ENCODE data around the gene SUGCT. TPM values are rescaled to one million over a fixed set of nuclear protein-coding genes. Genes with fewer than 3 reads are reported as not detected.
"Not testable (repeated sequence)": the region's sequence is repeated elsewhere in the genome, so short reads cannot be mapped to it uniquely, and the experiment has no call there.

SUGCT gene
- total RNA-seq, 1 experiment from 2014 or later, result 5.4 TPM

DNA sequence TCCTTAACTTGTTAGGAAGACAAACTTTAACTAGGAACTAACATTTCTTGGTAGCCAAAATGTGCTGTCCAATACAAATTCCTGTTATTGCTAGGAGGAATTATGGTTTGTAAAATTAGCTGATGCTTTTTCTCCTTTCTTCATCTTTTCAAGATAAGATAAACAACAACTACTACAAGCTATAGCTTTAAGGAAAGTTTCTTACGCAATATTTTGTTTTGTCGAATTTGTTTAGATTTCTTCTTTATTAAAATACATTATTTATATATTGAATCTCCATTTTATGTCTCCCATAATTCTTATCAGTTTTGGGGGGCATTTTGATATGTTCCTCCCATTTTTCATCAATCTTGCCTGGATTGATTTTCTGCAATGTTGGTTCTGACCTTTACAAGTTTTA lies 277.5 kb downstream of the SUGCT start:
- H2AK5ac ChIP-seq (ENCODE audit: insufficient read length, low read length), result no peak overlapping the region
- H3K23ac ChIP-seq (ENCODE audit: insufficient read length, low read depth, low read length), result no peak overlapping the region
- H3K56ac ChIP-seq (ENCODE audit: insufficient read length, low read depth, low read length), result no peak overlapping the region
- no peak overlapping the region for H3K9ac ChIP-seq (ENCODE audit: extremely low read depth, insufficient read length, low read length)
- H3K14ac ChIP-seq (ENCODE audit: insufficient read depth, low read length), result no peak overlapping the region
- Mint-ChIP-seq H3K4me1 (no peaks in the 10 kb centered on the region), H3K27me3 (ENCODE audit: low read depth) (no peaks in the 10 kb centered on the region), H3K9me3 (no peaks in the 10 kb centered on the region), H3K36me3 (ENCODE audit: insufficient read depth in 1 of 3, low read depth in 3 of 3) (no peaks in the 10 kb centered on the region), H3K27ac (no peak overlapping the region), H3K4me3 (no peak overlapping the region)
- no peak overlapping the region for H2BK5ac ChIP-seq (ENCODE audit: insufficient read length, low read length)
- no peaks in the 10 kb centered on the region for H3K4me1 ChIP-seq (ENCODE audit: insufficient read depth, low read length)
- H4K20me1 ChIP-seq (ENCODE audit: control insufficient read depth, insufficient read depth, insufficient read length), result no peaks in the 10 kb centered on the region
- H4K5ac ChIP-seq (ENCODE audit: insufficient read length, low read depth, low read length), result no peak overlapping the region
- H3K79me2 ChIP-seq (ENCODE audit: insufficient read depth, low read length), result no peaks in the 10 kb centered on the region
- no peak overlapping the region for H4K91ac ChIP-seq (ENCODE audit: insufficient read length, low read depth, low read length)
- H2BK15ac ChIP-seq (ENCODE audit: low read depth, low read length), result no peak overlapping the region
- H2BK120ac ChIP-seq (ENCODE audit: low read depth, low read length, poor library complexity, severe bottlenecking), result no peak overlapping the region
- TF ChIP-seq, protein P1, sequence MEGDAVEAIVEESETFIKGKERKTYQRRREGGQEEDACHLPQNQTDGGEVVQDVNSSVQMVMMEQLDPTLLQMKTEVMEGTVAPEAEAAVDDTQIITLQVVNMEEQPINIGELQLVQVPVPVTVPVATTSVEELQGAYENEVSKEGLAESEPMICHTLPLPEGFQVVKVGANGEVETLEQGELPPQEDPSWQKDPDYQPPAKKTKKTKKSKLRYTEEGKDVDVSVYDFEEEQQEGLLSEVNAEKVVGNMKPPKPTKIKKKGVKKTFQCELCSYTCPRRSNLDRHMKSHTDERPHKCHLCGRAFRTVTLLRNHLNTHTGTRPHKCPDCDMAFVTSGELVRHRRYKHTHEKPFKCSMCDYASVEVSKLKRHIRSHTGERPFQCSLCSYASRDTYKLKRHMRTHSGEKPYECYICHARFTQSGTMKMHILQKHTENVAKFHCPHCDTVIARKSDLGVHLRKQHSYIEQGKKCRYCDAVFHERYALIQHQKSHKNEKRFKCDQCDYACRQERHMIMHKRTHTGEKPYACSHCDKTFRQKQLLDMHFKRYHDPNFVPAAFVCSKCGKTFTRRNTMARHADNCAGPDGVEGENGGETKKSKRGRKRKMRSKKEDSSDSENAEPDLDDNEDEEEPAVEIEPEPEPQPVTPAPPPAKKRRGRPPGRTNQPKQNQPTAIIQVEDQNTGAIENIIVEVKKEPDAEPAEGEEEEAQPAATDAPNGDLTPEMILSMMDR (conservative IDR thresholded peaks at IDR 0.05), result no peak
- no peak overlapping the region for H2BK20ac ChIP-seq (ENCODE audit: low read depth, low read length, poor library complexity, severe bottlenecking)
- H2AFZ ChIP-seq (ENCODE audit: low read length), result no peak overlapping the region
- no peak overlapping the region for H3T11ph ChIP-seq (ENCODE audit: low read length)
- no peaks in the 10 kb centered on the region for H3K27me3 ChIP-seq (ENCODE audit: insufficient read depth, low read length)
- DNase-seq, result no peak
- H3K27ac ChIP-seq (ENCODE audit: insufficient read length, low read depth, low read length), result no peak overlapping the region
- H3K23me2 ChIP-seq (ENCODE audit: insufficient read length, low read depth, low read length, poor library complexity, severe bottlenecking), result no peaks in the 10 kb centered on the region
- H2BK12ac ChIP-seq (ENCODE audit: insufficient read length, low read depth, low read length), result no peak overlapping the region
- WGBS (ENCODE audit: extremely low coverage, insufficient read length, low lambda C conversion rate), result no CpG with 5 or more reads among the region's 2 CpGs
- no peak overlapping the region for H3K4ac ChIP-seq (ENCODE audit: low read depth, low read length)
- no peak overlapping the region for H4K8ac ChIP-seq (replicated peaks; ENCODE audit: insufficient read length, low read depth, low read length)
- H3K9me3 ChIP-seq (ENCODE audit: control insufficient read depth, low read depth, low read length), result no peaks in the 10 kb centered on the region
- H3K4me2 ChIP-seq (ENCODE audit: insufficient read depth, insufficient read length, low read length), result no peak overlapping the region
- H3K79me1 ChIP-seq (ENCODE audit: insufficient read depth, low read depth, low read length, poor library complexity, severe bottlenecking), result no peaks in the 10 kb centered on the region
- no peak overlapping the region for H3K18ac ChIP-seq (ENCODE audit: insufficient read length, low read depth, low read length)

- H3K23me2 ChIP-seq (ENCODE audit: insufficient read length, low read depth, low read length, poor library complexity, severe bottlenecking); H3K4ac ChIP-seq (ENCODE audit: low read depth, low read length); H3K79me2 ChIP-seq (ENCODE audit: insufficient read depth, low read length); H4K8ac ChIP-seq (replicated peaks; ENCODE audit: insufficient read length, low read depth, low read length); H3K23ac ChIP-seq (ENCODE audit: insufficient read length, low read depth, low read length); H3K36me3 Mint-ChIP-seq (ENCODE audit: insufficient read depth in 1 of 3, low read depth in 3 of 3); H2BK5ac ChIP-seq (ENCODE audit: insufficient read length, low read length); H3K27me3 Mint-ChIP-seq (ENCODE audit: low read depth); H2BK12ac ChIP-seq (ENCODE audit: insufficient read length, low read depth, low read length); H2BK15ac ChIP-seq (ENCODE audit: low read depth, low read length); H3K27ac ChIP-seq (ENCODE audit: insufficient read length, low read depth, low read length); H3K27ac Mint-ChIP-seq; H2BK20ac ChIP-seq (ENCODE audit: low read depth, low read length, poor library complexity, severe bottlenecking); H4K91ac ChIP-seq (ENCODE audit: insufficient read length, low read depth, low read length); H3K4me1 ChIP-seq (ENCODE audit: insufficient read depth, low read length); H3T11ph ChIP-seq (ENCODE audit: low read length); H3K4me2 ChIP-seq (ENCODE audit: insufficient read depth, insufficient read length, low read length); H3K9me3 ChIP-seq (ENCODE audit: control insufficient read depth, low read depth, low read length); H2AK5ac ChIP-seq (ENCODE audit: insufficient read length, low read length); DNase-seq; H3K56ac ChIP-seq (ENCODE audit: insufficient read length, low read depth, low read length); H4K20me1 ChIP-seq (ENCODE audit: control insufficient read depth, insufficient read depth, insufficient read length); H3K4me3 Mint-ChIP-seq; H3K14ac ChIP-seq (ENCODE audit: insufficient read depth, low read length); H3K9ac ChIP-seq (ENCODE audit: extremely low read depth, insufficient read length, low read length); H2BK120ac ChIP-seq (ENCODE audit: low read depth, low read length, poor library complexity, severe bottlenecking); H3K27me3 ChIP-seq (ENCODE audit: insufficient read depth, low read length); H3K79me1 ChIP-seq (ENCODE audit: insufficient read depth, low read depth, low read length, poor library complexity, severe bottlenecking); H3K4me1 Mint-ChIP-seq; H2AFZ ChIP-seq (ENCODE audit: low read length); H4K5ac ChIP-seq (ENCODE audit: insufficient read length, low read depth, low read length); H3K9me3 Mint-ChIP-seq; H3K18ac ChIP-seq (ENCODE audit: insufficient read length, low read depth, low read length): not testable (repeated sequence)
- WGBS (ENCODE audit: extremely low coverage, insufficient read length, low lambda C conversion rate), result no CpG with 5 or more reads among the region's 9 CpGs
Measured at GRCh38 chr7:40414704-40415103, 279.9 kb downstream of the SUGCT start.
